A549 (cell line): Measurements from ENCODE around the gene GP1BA.
"Not testable (repeated sequence)": the region's sequence is repeated elsewhere in the genome, so short reads cannot be mapped to it uniquely, and the experiment has no call there.

Source experiments
- BHLHE40 ChIP-seq: IDR thresholded peaks from 2 replicates; pipeline ENCODE4 v1.6.1; 2012; ENCODE audit warnings: low read depth, low read length, inconsistent platforms
- CBX2 ChIP-seq: fragments of 200-600 bp; sonication (generic); IDR thresholded peaks from 2 replicates; pipeline ENCODE4 v1.6.1; 2016; ENCODE audit warnings: low read depth, mild to moderate bottlenecking, borderline replicate concordance
- EHMT2 ChIP-seq: fragments of 200-600 bp; sonication (generic); IDR thresholded peaks from 2 replicates; pipeline ENCODE4 v1.6.1; 2016; ENCODE audit warnings: antibody characterized with exemption, low read depth, mild to moderate bottlenecking, moderate library complexity
- HDAC2 ChIP-seq: fragments of 200-600 bp; sonication (generic); IDR thresholded peaks from 2 replicates; pipeline ENCODE4 v1.6.1; 2016
- HEYL ChIP-seq: fragments of 250-450 bp; sonication (Bioruptor Pico); IDR thresholded peaks from 2 replicates; pipeline ENCODE4 v1.8.0; 2021; ENCODE audit warnings: mild to moderate bottlenecking, moderate library complexity
- HOXB5 ChIP-seq: fragments of 250-450 bp; sonication (Bioruptor Pico); IDR thresholded peaks from 2 replicates; pipeline ENCODE4 v1.5.0; 2020; ENCODE audit warnings: mild to moderate bottlenecking, moderate library complexity
- POLR2A ChIP-seq: IDR thresholded peaks from 2 replicates; pipeline ENCODE4 v1.6.1; 2012; ENCODE audit warnings: mild to moderate bottlenecking, low read length
- RAD21 ChIP-seq, 2 experiments: fragments of >200 bp in 1 of 2; sonication (Bioruptor Twin) in 1 of 2; formaldehyde crosslinking in 1 of 2; IDR thresholded peaks in 1 of 2; conservative IDR thresholded peaks in 1 of 2; 2 replicates in 1 of 2; 3 replicates in 1 of 2; pipeline ENCODE4 v1.6.1; 2012 to 2018; ENCODE audit warnings: inconsistent platforms in 1 of 2
- TP53 ChIP-seq: fragments of 250-450 bp; sonication (Bioruptor Pico); IDR thresholded peaks from 2 replicates; pipeline ENCODE4 v1.5.0; 2021; ENCODE audit warnings: mild to moderate bottlenecking, moderate library complexity
- TF ChIP-seq, protein P1 (sequence below): fragments of >200 bp; sonication (Bioruptor Twin); formaldehyde crosslinking; IDR thresholded peaks from 3 replicates; pipeline ENCODE4 v1.5.1; 2016
- TF ChIP-seq, protein P2 (sequence below): fragments of 450-650 bp; IDR thresholded peaks from 2 replicates; pipeline ENCODE4 v1.6.1; 2014; ENCODE audit warnings: antibody characterized with exemption

- not testable (repeated sequence) for TF ChIP-seq HEYL (CRISPR knock-in tag); CBX2; TP53; HDAC2; HOXB5 (CRISPR knock-in tag); POLR2A; RAD21 (conservative IDR thresholded peaks at IDR 0.05 in 1 of 2, IDR thresholded peaks at IDR 0.05 in 1 of 2); EHMT2; BHLHE40
- TF ChIP-seq, protein P1, sequence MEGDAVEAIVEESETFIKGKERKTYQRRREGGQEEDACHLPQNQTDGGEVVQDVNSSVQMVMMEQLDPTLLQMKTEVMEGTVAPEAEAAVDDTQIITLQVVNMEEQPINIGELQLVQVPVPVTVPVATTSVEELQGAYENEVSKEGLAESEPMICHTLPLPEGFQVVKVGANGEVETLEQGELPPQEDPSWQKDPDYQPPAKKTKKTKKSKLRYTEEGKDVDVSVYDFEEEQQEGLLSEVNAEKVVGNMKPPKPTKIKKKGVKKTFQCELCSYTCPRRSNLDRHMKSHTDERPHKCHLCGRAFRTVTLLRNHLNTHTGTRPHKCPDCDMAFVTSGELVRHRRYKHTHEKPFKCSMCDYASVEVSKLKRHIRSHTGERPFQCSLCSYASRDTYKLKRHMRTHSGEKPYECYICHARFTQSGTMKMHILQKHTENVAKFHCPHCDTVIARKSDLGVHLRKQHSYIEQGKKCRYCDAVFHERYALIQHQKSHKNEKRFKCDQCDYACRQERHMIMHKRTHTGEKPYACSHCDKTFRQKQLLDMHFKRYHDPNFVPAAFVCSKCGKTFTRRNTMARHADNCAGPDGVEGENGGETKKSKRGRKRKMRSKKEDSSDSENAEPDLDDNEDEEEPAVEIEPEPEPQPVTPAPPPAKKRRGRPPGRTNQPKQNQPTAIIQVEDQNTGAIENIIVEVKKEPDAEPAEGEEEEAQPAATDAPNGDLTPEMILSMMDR = not testable (repeated sequence)
- TF ChIP-seq, protein P2, sequence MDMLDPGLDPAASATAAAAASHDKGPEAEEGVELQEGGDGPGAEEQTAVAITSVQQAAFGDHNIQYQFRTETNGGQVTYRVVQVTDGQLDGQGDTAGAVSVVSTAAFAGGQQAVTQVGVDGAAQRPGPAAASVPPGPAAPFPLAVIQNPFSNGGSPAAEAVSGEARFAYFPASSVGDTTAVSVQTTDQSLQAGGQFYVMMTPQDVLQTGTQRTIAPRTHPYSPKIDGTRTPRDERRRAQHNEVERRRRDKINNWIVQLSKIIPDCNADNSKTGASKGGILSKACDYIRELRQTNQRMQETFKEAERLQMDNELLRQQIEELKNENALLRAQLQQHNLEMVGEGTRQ = not testable (repeated sequence)
These were observed 5.3 kb upstream of the GP1BA start for GRCh38 chr17:4926577-4927335.
